Adrenal gland (tissue), 12 donors: ENCODE results near the gene MAIP1. TPM values are rescaled to one million over a fixed set of nuclear protein-coding genes. Genes with fewer than 3 reads are reported as not detected.

Source experiments
- DNase-seq, 7 donors: peaks; one replicate each; pipeline ENCODE4 v3.0.0-alpha.2; 2019 to 2020
- H3K27ac ChIP-seq, 5 donors: fragments of 200-600 bp; sonication (generic) in 4 of 5; 1 replicate in 3 of 5; 2 replicates in 2 of 5; pipeline versions ENCODE4 v1.5.1 to v1.8.0; 2016 to 2020; ENCODE audit warnings: mild to moderate bottlenecking in 1 of 5
- H3K27me3 ChIP-seq: fragments of 200-600 bp; 2 replicates; pipeline ENCODE4 v1.8.0; 2021
- H3K36me3 ChIP-seq, 2 donors: fragments of 200-600 bp; replicated peaks in 1 of 2; 1 replicate in 1 of 2; 2 replicates in 1 of 2; pipeline versions ENCODE4 v1.5.1 to v1.8.0; 2018 to 2022
- H3K4me1 ChIP-seq, 2 donors: fragments of 200-600 bp; replicated peaks in 1 of 2; 1 replicate in 1 of 2; 2 replicates in 1 of 2; pipeline versions ENCODE4 v1.5.1 to v1.8.0; 2018 to 2021
- H3K4me3 ChIP-seq, 4 donors: fragments of 200-600 bp; sonication (generic) in 3 of 4; one replicate each; pipeline ENCODE4 v1.5.1; 2016 to 2018
- H3K9me3 ChIP-seq, 3 donors: fragments of 200-600 bp; sonication (generic) in 1 of 3; replicated peaks in 1 of 3; 1 replicate in 2 of 3; 2 replicates in 1 of 3; pipeline versions ENCODE4 v1.5.1 to v1.8.0; 2016 to 2021
- CTCF ChIP-seq, 6 experiments: fragments of 450-650 bp in 4 of 6; fragments of 200-600 bp in 2 of 6; sonication (generic) in 1 of 6; IDR thresholded peaks; 1 replicate in 5 of 6; 2 replicates in 1 of 6; pipeline versions ENCODE4 v1.5.1 to v1.8.0; 2016 to 2021; ENCODE audit warnings: antibody characterized with exemption in 6 of 6, mild to moderate bottlenecking in 2 of 6, moderate library complexity in 1 of 6
- POLR2A ChIP-seq, 2 donors: fragments of 450-650 bp; IDR thresholded peaks; one replicate each; pipeline ENCODE4 v1.6.1; 2017; ENCODE audit warnings: antibody characterized with exemption in 2 of 2, mild to moderate bottlenecking in 2 of 2, moderate library complexity in 1 of 2
- WGBS, 4 donors: extraction: QIAGEN DNeasy Blood & Tissue Kit in 2 of 4; methylation state at CpG; one replicate each; pipeline versions ENCODE4 v1.1.5 to v1.1.7; 2013 to 2017; 5-methylcytosine and 5-hydroxymethylcytosine counted together
- intact Hi-C, 2 donors: fragments of 100-400 bp; cut with DNase I; formaldehyde crosslinking; loops; one replicate each; pipeline versions ENCODE4 v1.14.1 to v1.15.0; 2022 to 2023
- polyA plus RNA-seq, 3 donors: library from polyadenylated mRNA; stranded (reverse); fragments of 200-250 nt in 2 of 3; fragments of 350-450 nt in 1 of 3; fragmentation: Illumina TruSeq in 1 of 3; extraction: RNeasy Lipid Tissue Mini Kit (QIAGEN cat#74804) in 1 of 3; gene quantifications; one replicate each; pipeline ENCODE4 v1.2.3, GENCODE V29; 2013 to 2014
- total RNA-seq, 9 donors: library from RNA; depleted of rRNA in 4 of 9; stranded (reverse); fragments of >200 nt in 4 of 9; fragments of 120-200 nt in 1 of 9; fragmentation: NEBNext Ultra II Directional in 1 of 9; extraction: Animal tissue kit (Norgen Biotek cat#: 25700) in 1 of 9; gene quantifications; one replicate each; pipeline versions ENCODE4 v1.1.0 to v1.2.4, GENCODE V29; 2013 to 2023
- donor health status: healthy with polysubstance abuse.
- donor health status: Bipolar disorder and iron deficiency.
- donor health status: DM: yes; HTN: yes; CAD: no.
- donor health status: DM: no; HTN: no; CAD: no.
- donor health status: DM: no; HTN: no; CAD: no.
- donor health status: DM: yes; HTN: yes; CAD: no.

The MAIP1 gene
- total and polyA plus RNA-seq, 12 donors, result 6.6 to 55.4 (median 26.3) TPM

GRCh38 chr2:199994896-199995295 lies 39.5 kb downstream of the MAIP1 start:
- no peak overlapping the region for H3K27ac ChIP-seq
- TF ChIP-seq CTCF (IDR thresholded peaks at IDR 0.05), result no peak
- no peak for TF ChIP-seq POLR2A (IDR thresholded peaks at IDR 0.05)
- intact Hi-C loops, result no loop called here
- no peaks in the 10 kb centered on the region for H3K36me3 ChIP-seq
- 74 to 86% (median 77%) methylated on average over 2 of the region's 2 CpGs for WGBS, 4 donors
- no peaks in the 10 kb centered on the region for H3K4me1 ChIP-seq
- H3K9me3 ChIP-seq, result no peaks in the 10 kb centered on the region
- DNase-seq, result no peak
- no peak overlapping the region for H3K4me3 ChIP-seq
- no peaks in the 10 kb centered on the region for H3K27me3 ChIP-seq

- 79 to 86% (median 82%) methylated on average over 3 of the region's 3 CpGs for WGBS, 4 donors
- TF ChIP-seq POLR2A (IDR thresholded peaks at IDR 0.05) (no peak), CTCF (IDR thresholded peaks at IDR 0.05) (no peak)
- Histone ChIP-seq H3K27ac (no peak overlapping the region), H3K4me1 (no peaks in the 10 kb centered on the region), H3K4me3 (no peak overlapping the region), H3K27me3 (no peaks in the 10 kb centered on the region), H3K36me3 (no peaks in the 10 kb centered on the region), H3K9me3 (no peaks in the 10 kb centered on the region)
- intact Hi-C loops, result no loop called here
- DNase-seq, result no peak
Observed at GRCh38 chr2:199997296-199997695, 41.9 kb downstream of the MAIP1 start.

- WGBS, 4 donors, result 90 to 94% (median 92%) methylated on average over 4 of the region's 4 CpGs
- Histone ChIP-seq H3K27ac (no peak overlapping the region), H3K4me3 (no peak overlapping the region), H3K36me3 (no peaks in the 10 kb centered on the region), H3K9me3 (no peaks in the 10 kb centered on the region), H3K4me1 (no peaks in the 10 kb centered on the region), H3K27me3 (no peaks in the 10 kb centered on the region)
- no peak for DNase-seq
- TF ChIP-seq CTCF (IDR thresholded peaks at IDR 0.05) (no peak), POLR2A (IDR thresholded peaks at IDR 0.05) (no peak)
- intact Hi-C loops, result no loop called here
Observed at GRCh38 chr2:199999166-199999565, 43.8 kb downstream of the MAIP1 start.

GRCh38 chr2:200000444-200001163 lies 45.2 kb downstream of the MAIP1 start:
- Histone ChIP-seq H3K27me3 (no peaks in the 10 kb centered on the region), H3K4me1 (no peaks in the 10 kb centered on the region), H3K4me3 (no peak overlapping the region), H3K27ac (no peak overlapping the region), H3K36me3 (no peaks in the 10 kb centered on the region), H3K9me3 (no peaks in the 10 kb centered on the region)
- intact Hi-C loops, result no loop called here
- WGBS, 4 donors, result 71 to 79% (median 75%) methylated on average over 2 of the region's 2 CpGs
- TF ChIP-seq POLR2A (IDR thresholded peaks at IDR 0.05) (no peak), CTCF (IDR thresholded peaks at IDR 0.05) (no peak)
- no peak for DNase-seq
